Measurements from ENCODE around the gene CXCL11.

DNA sequence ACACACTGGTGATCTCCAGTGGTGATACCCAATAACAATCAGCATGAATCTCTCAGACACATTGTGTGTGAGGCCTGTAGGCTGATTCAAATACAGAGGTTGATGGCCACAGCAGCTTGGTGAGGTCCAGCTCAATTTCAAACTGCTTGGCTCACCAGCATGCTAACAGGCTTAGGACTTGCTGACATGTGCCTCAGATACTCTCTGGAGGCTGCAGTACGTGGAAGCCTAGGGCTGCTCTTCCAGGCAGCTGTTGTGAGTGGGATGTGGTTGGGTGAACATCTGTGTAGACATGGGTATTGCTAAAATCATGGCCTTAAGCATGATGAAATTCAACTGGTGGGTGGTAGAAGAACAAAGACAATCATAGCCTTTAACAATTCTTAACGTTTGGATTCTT, 32.8 kb downstream of the CXCL11 start:
- TF ChIP-seq EZH2phosphoT487 (IDR thresholded peaks at IDR 0.05; ENCODE audit: insufficient read depth, low read depth) (no peak), EZH2 (IDR thresholded peaks at IDR 0.05; ENCODE audit: insufficient read depth, poor library complexity, severe bottlenecking) (no peak)

All from GM23248 (cell line).